ENCODE results near the gene CHIC2.

Gene CHIC2

GRCh38 chr4:53961351-53961750 is 103.1 kb downstream of the CHIC2 start:
- no peak overlapping the region for H3K4me3 ChIP-seq (replicated peaks; ENCODE audit: insufficient read depth, low read length)
- H3K27me3 ChIP-seq (ENCODE audit: insufficient read depth, poor library complexity, severe bottlenecking) = no peaks in the 10 kb centered on the region
- DNase-seq (ENCODE audit: low read depth in 1 of 2, low spot score in 1 of 2) = no peak

GRCh38 chr4:53960843-53961242 is 103.6 kb downstream of the CHIC2 start:
- Histone ChIP-seq H3K27me3 (ENCODE audit: insufficient read depth, poor library complexity, severe bottlenecking) (no peaks in the 10 kb centered on the region), H3K4me3 (replicated peaks; ENCODE audit: insufficient read depth, low read length) (no peak overlapping the region), H3K27ac (replicated peaks) (no peak overlapping the region)
- TF ChIP-seq POLR2AphosphoS5 (IDR thresholded peaks at IDR 0.05; ENCODE audit: low read depth) (no peak), REST (IDR thresholded peaks at IDR 0.05; ENCODE audit: insufficient replicate concordance, low read depth) (no peak), SPI1 (IDR thresholded peaks at IDR 0.05; ENCODE audit: borderline replicate concordance, low read depth) (no peak), GABPA (IDR thresholded peaks at IDR 0.05; ENCODE audit: low read depth) (no peak), CTCF (IDR thresholded peaks at IDR 0.05; ENCODE audit: insufficient read depth, low read length) (no peak)
- DNase-seq (ENCODE audit: low read depth in 1 of 2, low spot score in 1 of 2) = no peak

More at GRCh38 chr4:53961351-53961750, 103.1 kb downstream of the CHIC2 start:
- H3K27ac ChIP-seq (replicated peaks) = no peak overlapping the region
- TF ChIP-seq GABPA (IDR thresholded peaks at IDR 0.05; ENCODE audit: low read depth) (no peak), POLR2AphosphoS5 (IDR thresholded peaks at IDR 0.05; ENCODE audit: low read depth) (no peak)
